Left renal cortex interstitium (tissue), 4 donors: ENCODE measurements around the gene MPPE1. TPM values are rescaled to one million over a fixed set of nuclear protein-coding genes. Genes with fewer than 3 reads are reported as not detected.

Experiments
- DNase-seq, 4 donors: peaks; one replicate each; pipeline ENCODE4 v3.0.0-alpha.2; 2013; ENCODE audit warnings: low read depth in 4 of 4, low spot score in 2 of 4, missing footprints in 1 of 4
- polyA plus RNA-seq, 4 donors: library from polyadenylated mRNA; unstranded; fragments of 120-200 nt; gene quantifications; one replicate each; pipeline ENCODE4 v1.2.1, GENCODE V29; 2013; ENCODE audit not compliant: insufficient read length in 4 of 4

The MPPE1 gene
- polyA plus RNA-seq, 4 donors: 37.5 to 59.3 (median 48.3) TPM

- no peak for DNase-seq
Observed at GRCh38 chr18:11886577-11887110, 21.5 kb downstream of the MPPE1 start.

DNA sequence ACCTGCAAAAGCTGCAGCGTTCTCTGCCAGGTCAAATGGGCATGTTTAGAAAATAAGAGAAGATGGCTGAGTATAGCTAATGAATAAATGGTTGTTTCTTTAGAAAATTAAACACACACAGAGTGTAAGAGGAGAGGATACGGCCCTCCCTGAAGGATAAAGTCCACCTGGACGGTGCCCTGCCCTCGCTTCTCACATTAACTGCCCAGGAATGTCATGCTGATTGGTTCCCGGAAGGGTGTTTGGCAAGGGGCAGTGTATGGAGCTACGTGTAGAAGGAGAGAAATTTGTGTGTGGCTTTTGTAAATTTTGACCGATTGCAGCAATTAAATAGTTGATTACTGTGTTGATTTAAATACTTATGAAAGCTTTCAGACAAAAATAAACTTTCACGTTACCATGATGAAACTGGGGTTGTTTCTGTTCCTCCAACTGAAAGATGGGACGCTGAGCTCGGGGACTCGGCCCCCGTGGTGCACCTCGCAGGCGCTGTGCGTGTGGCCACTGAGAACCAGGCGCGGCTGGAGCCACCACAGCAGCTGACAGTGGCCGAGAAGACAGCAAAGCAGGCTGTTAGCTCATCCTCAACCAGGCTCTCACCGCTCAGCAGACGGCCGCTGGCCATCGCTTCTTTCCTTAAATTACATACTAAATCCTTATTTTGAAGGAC lies 22.7 kb downstream of the MPPE1 start:
- DNase-seq: no peak

DNA sequence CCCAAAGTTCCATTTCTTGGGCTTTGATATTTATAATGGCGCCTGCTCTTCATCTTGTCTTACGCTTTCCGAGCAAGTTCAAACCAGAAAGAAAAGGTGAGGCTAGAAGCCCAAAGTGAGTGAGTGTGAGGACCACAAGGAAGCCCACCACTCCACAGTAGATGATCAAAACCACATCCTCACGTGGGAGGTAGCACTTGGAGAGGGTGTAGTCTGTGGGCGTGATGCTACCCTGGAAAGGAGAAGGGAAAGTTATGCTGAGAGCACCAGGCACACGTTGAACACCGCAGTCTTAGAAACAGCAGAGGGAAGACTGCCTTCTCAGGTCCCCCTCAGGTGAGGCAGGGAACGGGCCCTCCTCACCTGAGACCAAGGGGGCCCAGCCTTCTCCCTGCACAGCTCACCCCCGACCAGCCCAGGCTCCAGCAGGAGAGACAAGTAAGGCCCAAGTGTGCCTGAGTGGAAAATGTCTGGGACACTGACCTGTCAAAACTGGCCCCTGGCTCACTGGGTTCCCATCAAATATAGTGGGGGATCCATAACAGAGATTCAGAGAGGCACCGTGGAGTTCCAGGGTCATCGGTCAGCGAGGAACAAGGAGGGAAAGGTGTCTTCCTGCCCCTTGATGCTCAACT lies 23.6 kb downstream of the MPPE1 start:
- DNase-seq: no peak

- DNase-seq: no peak
Observed at GRCh38 chr18:11883153-11883552, 25.0 kb downstream of the MPPE1 start.

DNA sequence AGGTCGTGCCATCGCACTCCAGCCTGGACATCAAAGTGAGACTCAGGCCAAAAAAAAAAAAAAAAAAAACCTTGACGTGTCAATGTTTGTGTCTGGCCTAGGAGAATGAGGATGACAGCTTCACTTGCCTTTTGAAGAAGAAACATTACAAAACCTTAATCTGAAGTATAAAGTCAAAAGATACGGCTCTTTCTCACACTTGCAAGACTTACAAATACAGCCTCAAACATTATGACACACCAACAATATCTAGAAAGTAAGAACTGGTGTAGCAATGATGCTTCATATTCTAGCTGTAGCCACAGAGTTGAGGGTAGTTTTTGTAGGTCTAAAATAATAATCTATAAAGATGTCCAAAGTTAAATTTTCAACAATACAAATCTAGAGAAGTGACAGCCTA lies 25.5 kb downstream of the MPPE1 start:
- no peak for DNase-seq

DNA sequence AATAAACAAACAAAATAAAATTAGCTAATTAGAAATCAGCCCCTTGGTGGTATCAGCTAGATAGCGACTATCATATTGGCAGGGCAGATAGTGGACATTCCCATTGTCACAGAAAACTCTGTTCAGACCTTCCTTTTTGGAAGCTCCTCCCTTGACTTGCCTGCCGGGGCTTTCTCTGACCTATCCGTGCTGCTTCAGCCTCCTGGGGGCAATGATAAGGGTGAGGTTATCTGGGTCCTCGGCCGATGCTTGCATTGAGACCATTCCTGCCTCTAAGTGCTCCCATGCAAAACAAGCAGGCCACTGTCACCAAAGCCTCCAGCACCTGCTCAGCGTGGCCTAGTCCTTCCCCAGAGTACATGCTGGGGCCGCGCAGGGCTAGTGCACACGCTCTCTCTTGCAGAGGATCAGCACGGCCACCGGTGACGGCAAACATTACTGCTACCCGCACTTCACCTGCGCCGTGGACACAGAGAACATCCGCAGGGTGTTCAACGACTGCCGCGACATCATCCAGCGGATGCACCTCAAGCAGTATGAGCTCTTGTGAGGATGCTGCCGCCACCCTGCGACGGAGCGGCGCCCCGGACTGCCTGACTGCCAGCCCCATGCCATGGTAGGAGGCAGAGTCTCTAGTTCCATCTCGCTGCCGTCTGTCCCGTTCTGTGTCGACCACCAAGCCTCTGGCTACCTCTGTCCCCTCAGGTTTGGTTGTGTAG lies 27.4 kb downstream of the MPPE1 start:
- no peak for DNase-seq

- DNase-seq: no peak
Observed at GRCh38 chr18:11877497-11878135, 30.5 kb downstream of the MPPE1 start.

DNA sequence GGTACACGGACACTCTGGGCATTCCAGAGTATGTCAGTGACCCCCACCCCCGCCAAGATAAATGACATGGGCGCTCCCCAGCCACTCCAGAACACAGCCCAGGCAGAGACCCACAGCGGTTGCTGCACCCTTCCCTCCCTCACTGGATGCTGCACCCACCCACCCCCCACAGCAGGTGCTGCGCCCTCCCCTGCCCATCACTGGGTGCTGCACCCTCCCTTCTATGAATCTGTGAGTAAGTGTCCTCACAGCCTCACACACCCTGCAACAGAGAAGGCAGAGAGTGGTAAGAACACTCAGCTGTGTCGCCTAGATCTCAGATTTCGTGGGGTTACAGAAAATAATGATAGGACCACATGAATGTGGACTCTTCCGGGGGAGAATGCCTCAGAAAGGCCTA lies 33.4 kb downstream of the MPPE1 start:
- no peak for DNase-seq

GRCh38 chr18:11873670-11874340 lies 34.3 kb downstream of the MPPE1 start:
- no peak for DNase-seq

GRCh38 chr18:11872479-11873136 lies 35.5 kb downstream of the MPPE1 start:
- no peak for DNase-seq

DNA sequence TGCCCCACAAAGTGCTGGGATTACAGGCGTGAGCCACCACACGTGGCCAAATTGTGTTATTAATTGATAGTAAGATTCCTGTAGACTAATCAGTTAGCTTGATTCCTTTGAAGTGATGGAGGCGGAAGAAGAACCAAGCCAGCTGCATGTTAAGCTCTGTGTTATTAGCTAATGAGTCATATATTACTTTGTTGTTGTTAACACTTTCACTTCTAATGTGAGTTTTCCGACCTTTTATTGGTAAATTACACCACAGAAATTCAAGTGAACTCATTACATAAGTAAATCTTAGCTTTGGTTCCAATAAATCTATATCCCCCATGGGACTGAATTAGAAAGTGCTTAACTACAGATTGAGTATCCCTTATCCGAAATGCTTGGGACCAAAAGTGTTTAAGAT lies 36.6 kb downstream of the MPPE1 start:
- no peak for DNase-seq

DNA sequence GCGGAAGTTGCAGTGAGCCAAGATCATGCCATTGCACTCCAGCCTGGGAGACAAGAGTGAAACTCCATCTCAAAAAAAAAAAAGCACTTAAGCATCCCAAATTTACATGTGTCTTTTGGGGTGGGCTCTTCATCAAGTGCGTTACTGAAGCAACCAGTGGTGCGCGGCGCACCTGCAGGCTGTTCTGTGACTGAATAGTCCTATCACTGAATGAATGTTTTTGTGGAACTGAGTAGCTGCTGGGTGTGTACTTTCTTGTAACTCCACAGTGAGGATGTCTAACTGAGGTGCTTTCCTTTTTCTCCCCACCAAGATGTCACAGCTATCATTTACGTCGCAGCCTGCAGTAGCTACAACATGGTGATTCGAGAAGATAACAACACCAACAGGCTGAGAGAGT lies 39.9 kb downstream of the MPPE1 start:
- DNase-seq: no peak

DNA sequence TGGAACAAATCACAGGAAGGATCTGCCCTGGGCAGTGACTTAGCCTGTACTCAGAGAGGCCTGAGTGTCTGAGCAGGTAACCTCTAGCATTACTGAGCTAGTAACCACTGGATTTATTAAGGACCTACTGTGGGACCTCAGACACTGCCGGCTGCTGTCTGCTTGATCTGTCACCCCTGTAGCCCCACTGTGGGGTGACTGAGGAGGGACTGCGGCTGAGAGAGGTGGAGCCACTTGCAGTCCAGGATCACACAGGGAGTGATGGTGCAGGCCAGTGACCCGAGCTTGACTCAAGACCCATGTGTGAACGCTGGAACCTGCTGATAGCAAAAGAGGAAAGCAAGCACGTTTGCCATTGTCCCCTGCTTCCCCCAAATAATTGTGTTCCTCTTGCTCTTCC lies 41.4 kb downstream of the MPPE1 start:
- no peak for DNase-seq

- no peak for DNase-seq
Observed at GRCh38 chr18:11866329-11866728, 41.8 kb downstream of the MPPE1 start.

DNA sequence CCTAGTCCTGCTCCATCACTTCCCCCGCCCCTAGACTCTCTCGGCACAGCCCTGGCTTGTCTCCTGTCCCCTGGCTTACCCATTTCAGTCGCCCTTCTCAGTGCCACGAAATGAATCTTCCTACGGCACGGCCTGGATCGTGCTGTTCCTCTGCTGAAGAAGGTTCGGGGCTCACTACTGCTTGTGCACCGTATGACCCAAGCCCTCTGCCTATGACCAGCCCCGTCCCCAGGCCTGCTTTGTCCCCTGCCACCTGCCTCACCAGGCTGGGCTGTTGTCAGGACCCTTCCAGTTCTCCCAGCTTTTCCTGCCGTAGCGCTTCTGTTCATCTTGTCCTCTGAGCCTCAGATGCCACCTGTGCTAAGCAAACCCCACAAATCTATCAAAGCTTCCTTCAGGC lies 43.0 kb downstream of the MPPE1 start:
- DNase-seq: no peak

- no peak for DNase-seq
Observed at GRCh38 chr18:11864471-11864870, 43.6 kb downstream of the MPPE1 start.

GRCh38 chr18:11862468-11863137 lies 45.5 kb downstream of the MPPE1 start:
- DNase-seq: no peak

- no peak for DNase-seq
Observed at GRCh38 chr18:11861583-11862288, 46.4 kb downstream of the MPPE1 start.
